ENCODE results near the gene PCDHGA10.
"Not testable (repeated sequence)": the region's sequence is repeated elsewhere in the genome, so short reads cannot be mapped to it uniquely, and the experiment has no call there.

Gene PCDHGA10

DNA sequence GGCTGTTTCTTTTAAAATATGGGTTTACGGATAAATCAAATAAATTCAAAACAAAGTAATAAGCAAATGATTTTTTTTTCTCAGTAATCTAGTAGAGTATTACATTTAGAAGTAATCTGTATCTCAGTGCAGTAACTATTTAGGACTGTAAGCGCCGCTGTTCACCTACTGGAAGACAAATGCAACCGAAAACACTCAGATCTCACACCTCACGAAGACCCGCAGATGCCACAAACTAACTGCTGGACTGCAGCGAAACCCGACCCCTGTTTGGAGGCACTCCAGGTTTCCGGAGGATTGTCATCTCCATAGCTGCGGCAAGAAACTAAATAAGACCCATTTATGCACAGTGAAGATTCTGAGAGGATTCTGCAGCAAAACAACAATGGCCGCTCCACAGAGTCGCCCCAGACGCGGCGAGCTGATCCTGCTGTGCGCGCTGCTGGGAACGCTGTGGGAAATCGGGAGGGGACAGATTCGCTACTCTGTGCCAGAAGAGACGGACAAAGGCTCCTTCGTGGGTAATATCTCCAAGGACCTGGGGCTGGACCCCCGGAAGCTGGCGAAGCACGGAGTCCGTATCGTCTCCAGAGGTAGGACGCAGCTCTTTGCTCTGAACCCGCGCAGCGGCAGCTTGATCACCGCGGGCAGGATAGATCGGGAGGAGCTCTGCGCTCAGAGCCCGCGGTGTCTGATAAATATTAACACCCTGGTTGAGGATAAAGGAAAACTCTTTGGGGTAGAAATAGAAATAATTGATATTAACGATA lies 20.2 kb upstream of the PCDHGA10 start, which contains the start of gene PCDHGA8:
TSS of gene PCDHGA8 (plus strand) at position 205 of the 770 bp plus-strand sequence. CDS start at position 386, 181 bp downstream.
- DNase-seq (ENCODE audit: low read depth in 2 of 2), result no peak

DNA sequence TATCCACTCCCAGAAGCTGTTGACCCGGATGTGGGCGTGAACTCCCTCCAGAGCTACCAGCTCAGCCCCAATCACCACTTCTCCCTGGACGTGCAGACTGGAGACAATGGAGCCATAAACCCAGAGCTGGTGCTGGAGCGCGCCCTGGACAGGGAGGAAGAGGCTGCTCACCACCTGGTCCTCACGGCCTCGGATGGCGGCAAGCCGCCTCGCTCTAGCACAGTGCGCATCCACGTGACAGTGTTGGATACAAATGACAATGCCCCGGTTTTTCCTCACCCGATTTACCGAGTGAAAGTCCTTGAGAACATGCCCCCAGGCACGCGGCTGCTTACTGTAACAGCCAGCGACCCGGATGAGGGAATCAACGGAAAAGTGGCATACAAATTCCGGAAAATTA lies 19.5 kb upstream of the PCDHGA10 start:
- DNase-seq (ENCODE audit: low read depth in 2 of 2), result no peak

DNA sequence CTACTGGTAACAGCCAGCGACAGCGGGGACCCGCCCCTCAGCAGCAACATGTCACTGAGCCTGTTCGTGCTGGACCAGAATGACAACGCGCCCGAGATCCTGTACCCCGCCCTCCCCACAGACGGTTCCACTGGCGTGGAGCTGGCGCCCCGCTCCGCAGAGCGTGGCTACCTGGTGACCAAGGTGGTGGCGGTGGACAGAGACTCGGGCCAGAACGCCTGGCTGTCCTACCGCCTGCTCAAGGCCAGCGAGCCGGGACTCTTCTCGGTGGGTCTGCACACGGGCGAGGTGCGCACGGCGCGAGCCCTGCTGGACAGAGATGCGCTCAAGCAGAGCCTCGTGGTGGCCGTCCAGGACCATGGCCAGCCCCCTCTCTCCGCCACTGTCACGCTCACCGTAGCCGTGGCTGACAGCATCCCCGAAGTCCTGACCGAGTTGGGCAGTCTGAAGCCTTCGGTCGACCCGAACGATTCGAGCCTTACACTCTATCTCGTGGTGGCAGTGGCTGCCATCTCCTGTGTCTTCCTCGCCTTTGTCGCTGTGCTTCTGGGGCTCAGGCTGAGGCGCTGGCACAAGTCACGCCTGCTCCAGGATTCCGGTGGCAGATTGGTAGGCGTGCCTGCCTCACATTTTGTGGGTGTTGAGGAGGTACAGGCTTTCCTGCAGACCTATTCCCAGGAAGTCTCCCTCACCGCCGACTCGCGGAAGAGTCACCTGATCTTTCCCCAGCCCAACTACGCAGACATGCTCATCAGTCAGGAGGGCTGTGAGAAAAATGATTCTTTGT lies 18.2 kb upstream of the PCDHGA10 start:
- DNase-seq (ENCODE audit: low read depth in 2 of 2), result not testable (repeated sequence)

DNA sequence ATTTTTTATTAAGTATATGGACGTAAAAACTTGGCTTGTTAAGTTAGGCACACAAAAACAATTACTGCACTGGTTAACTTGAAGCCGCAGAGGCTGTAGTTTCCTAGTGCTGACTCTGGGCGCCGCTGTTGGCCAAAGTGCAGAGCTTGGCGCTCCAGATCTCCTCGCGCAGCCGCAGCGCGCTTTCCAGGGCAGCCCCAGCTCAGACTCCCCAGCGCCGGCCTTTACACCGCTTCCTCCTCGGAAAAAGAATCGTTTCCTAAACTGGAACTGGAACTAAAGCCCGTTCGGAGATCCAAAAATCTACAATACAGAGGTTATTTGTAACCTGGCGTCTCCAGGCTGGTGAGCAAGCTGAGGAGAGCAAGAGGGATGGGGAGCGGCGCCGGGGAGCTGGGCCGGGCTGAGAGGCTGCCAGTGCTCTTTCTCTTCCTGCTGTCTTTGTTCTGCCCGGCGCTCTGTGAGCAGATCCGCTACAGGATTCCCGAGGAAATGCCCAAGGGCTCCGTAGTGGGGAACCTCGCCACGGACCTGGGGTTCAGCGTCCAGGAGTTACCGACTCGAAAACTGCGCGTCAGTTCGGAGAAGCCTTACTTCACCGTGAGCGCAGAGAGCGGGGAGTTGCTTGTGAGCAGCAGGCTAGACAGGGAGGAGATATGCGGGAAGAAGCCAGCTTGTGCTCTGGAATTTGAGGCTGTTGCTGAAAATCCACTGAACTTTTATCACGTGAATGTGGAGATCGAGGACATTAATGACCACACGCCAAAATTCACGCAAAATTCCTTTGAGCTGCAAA lies 14.8 kb upstream of the PCDHGA10 start, which contains the start of gene PCDHGB5:
TSS of gene PCDHGB5 (plus strand) at position 192 of the 796 bp plus-strand sequence. CDS start at position 373, 181 bp downstream.
- DNase-seq (ENCODE audit: low read depth in 2 of 2), result not testable (repeated sequence)

DNA sequence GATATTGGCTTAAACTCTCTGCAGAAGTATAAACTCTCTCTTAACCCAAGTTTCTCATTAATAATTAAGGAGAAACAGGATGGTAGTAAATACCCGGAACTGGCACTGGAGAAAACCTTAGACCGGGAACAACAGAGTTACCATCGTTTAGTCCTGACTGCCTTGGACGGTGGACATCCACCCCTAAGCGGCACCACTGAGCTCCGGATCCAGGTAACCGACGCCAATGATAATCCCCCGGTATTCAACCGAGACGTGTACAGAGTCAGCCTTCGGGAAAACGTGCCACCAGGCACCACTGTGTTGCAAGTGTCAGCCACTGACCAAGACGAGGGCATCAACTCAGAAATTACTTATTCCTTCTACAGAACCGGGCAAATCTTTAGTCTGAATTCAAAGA lies 14.2 kb upstream of the PCDHGA10 start:
- DNase-seq (ENCODE audit: low read depth in 2 of 2), result no peak

DNA sequence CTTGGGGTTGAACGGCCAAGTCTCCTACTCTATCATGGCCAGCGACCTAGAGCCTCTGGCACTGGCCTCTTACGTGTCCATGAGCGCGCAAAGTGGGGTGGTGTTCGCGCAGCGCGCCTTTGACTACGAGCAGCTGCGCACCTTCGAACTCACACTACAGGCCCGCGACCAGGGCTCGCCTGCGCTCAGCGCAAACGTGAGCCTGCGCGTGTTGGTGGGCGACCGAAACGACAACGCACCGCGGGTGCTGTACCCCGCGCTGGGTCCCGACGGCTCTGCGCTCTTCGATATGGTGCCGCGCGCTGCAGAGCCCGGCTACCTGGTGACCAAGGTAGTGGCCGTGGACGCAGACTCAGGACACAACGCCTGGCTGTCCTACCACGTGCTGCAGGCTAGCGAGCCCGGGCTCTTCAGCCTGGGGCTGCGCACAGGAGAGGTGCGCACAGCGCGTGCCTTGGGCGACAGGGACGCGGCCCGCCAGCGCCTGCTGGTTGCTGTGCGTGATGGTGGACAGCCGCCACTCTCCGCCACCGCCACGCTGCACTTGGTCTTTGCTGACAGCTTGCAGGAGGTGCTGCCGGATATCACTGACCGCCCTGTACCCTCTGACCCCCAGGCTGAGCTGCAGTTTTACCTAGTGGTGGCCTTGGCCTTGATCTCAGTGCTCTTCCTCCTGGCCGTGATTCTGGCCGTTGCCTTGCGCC lies 13.1 kb upstream of the PCDHGA10 start:
- no peak for DNase-seq (ENCODE audit: low read depth in 2 of 2)

DNA sequence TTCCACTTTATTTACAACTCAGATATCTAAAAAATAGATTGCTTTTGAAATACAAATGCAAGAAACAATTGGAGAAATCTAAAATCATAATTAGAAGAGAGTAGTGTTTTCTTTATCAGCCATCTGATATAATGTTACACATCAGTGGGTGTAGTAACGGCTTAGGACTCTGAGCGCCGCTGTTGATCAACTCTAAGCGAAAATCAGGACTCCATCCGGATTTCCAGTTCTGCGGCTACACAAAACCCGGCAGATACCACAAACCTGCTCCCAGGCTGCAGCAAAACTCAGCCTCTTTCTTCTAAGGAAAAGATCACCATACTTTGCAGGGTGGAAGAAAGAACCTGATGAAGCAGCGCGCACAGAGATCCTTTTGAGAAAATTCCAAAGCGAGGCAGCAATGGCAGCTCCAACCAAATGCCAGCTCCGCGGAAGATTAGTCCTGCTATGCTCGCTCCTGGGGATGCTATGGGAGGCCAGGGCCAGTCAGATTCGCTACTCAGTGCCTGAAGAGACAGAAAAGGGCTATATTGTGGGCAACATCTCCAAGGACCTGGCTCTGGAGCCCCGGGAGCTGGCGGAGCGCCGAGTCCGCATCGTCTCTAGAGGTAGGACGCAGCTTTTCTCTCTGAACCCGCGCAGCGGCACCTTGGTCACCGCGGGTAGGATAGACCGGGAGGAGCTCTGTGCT lies 10.1 kb upstream of the PCDHGA10 start, which contains the start of gene PCDHGA9:
TSS of gene PCDHGA9 (plus strand) at position 226 of the 691 bp plus-strand sequence. CDS start at position 401, 175 bp downstream.
- DNase-seq (ENCODE audit: low read depth in 2 of 2), result no peak

DNA sequence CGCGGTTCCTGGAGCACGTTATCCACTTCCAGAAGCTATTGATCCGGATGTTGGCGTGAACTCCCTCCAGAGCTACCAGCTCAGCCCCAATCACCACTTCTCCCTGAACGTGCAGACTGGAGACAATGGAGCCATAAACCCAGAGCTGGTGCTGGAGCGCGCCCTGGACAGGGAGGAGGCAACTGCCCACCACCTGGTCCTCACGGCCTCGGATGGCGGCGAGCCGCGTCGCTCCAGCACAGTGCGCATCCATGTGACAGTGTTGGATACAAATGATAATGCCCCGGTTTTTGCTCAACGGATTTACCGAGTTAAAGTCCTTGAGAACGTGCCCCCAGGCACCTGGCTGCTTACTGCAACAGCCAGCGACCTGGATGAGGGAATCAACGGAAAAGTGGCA lies 9.4 kb upstream of the PCDHGA10 start:
- DNase-seq (ENCODE audit: low read depth in 2 of 2), result no peak

DNA sequence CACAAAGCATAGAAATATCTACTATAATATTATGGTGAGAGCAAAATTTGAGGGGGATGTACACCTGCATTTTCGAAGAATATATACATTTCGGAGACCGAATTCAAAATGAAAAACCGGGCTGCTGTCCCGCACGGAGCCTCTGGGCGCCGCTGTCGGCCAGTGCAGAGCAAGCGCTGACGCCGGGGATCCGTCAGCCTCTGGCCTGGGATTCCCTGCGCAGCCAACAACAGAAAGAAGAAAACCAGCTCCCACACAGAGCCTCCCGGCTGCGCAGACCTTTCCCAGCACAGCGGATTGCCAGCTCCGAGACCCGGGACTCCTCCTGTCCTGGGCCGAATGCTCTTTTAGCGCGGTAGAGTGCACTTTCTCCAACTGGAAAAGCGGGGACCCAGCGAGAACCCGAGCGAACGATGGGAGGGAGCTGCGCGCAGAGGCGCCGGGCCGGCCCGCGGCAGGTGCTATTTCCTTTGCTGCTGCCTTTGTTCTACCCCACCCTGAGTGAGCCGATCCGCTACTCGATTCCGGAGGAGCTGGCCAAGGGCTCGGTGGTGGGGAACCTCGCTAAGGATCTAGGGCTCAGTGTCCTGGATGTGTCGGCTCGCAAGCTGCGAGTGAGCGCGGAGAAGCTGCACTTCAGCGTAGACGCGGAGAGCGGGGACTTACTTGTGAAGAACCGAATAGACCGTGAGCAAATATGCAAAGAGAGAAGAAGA lies 4.8 kb upstream of the PCDHGA10 start, which contains the start of gene PCDHGB6:
TSS of gene PCDHGB6 (plus strand) at position 232 of the 716 bp plus-strand sequence. CDS start at position 414, 182 bp downstream.
- not testable (repeated sequence) for DNase-seq (ENCODE audit: low read depth in 2 of 2)

DNA sequence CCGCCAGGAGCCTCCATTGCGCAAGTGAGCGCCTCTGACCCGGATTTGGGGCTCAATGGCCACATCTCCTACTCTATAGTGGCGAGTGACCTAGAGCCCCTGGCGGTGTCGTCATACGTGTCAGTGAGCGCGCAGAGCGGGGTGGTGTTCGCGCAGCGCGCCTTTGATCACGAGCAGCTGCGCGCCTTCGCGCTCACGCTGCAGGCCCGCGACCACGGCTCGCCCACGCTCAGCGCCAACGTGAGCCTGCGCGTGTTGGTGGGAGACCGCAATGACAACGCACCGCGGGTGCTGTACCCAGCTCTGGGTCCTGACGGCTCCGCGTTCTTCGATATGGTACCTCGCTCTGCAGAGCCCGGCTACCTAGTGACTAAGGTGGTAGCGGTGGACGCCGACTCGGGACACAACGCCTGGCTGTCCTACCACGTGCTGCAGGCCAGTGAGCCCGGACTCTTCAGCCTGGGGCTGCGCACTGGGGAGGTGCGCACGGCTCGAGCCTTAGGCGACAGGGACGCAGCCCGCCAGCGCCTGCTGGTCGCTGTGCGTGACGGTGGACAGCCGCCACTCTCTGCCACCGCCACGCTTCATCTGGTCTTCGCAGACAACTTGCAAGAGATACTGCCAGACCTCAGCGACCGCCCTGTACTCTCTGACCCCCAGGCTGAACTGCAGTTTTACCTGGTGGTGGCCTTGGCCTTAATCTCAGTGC lies 3.0 kb upstream of the PCDHGA10 start:
- DNase-seq (ENCODE audit: low read depth in 2 of 2), result no peak

DNA sequence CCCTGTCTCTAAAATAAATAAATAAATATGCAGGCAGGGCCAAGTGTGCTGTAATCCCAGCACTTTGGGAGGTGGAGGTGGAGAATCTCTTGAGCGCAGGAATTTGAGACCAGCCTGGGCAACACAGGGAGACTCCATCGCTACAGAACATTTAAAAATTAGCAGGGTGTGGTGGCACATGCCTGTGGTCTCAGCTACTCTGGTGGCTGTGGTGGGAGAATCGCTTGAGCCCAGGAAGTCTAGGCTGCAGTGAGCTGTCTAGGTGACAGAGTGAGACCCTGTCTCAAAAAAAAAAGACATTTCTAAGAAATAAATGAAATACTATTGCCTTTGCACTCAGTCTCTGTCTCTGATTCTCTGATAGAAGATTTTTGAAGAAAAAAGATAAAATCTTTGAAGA lies 1.2 kb upstream of the PCDHGA10 start:
- no peak for DNase-seq (ENCODE audit: low read depth in 2 of 2)

DNA sequence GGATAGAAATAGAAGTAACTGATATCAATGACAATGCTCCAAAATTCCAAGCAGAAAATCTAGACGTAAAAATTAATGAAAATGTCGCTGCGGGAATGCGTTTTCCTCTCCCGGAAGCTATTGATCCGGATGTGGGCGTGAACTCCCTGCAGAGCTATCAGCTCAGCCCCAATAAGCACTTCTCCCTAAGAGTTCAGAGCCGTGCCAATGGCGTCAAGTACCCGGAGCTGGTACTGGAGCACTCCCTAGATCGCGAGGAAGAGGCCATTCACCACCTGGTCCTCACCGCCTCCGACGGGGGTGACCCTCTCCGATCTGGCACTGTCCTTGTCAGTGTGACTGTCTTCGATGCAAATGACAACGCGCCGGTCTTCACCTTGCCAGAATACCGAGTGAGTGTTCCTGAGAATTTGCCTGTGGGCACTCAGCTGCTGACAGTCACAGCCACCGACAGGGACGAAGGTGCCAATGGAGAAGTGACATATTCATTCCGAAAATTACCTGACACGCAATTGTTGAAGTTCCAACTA lies 818 bp downstream of the PCDHGA10 start:
- no peak for DNase-seq (ENCODE audit: low read depth in 2 of 2)

DNA sequence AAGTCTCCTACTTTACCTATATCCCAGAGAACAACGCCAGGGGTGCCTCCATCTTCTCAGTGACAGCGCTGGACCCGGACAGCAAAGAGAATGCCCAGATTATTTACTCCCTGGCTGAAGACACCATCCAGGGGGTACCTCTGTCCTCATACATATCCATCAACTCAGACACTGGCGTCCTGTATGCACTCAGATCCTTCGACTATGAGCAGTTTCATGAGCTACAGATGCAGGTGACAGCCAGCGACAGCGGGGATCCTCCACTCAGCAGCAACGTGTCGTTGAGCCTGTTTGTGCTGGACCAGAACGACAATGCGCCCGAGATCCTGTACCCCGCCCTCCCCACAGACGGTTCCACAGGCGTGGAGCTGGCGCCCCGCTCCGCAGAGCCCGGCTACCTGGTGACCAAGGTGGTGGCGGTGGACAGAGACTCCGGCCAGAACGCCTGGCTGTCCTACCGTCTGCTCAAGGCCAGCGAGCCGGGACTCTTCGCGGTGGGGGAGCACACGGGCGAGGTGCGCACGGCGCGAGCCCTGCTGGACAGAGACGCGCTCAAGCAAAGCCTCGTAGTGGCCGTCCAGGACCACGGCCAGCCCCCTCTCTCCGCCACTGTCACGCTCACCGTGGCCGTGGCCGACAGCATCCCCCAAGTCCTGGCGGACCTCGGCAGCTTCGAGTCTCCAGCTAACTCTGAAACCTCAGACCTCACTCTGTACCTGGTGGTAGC lies 1.9 kb downstream of the PCDHGA10 start:
- DNase-seq (ENCODE audit: low read depth in 2 of 2), result not testable (repeated sequence)

DNA sequence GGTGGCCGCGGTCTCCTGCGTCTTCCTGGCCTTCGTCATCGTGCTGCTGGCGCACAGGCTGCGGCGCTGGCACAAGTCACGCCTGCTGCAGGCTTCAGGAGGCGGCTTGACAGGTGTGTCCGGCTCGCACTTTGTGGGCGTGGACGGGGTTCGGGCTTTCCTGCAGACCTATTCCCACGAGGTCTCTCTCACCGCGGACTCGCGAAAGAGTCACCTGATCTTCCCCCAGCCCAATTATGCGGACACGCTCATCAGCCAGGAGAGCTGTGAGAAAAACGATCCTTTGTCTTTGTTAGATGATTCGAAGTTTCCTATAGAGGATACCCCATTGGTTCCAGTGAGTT lies 2.5 kb downstream of the PCDHGA10 start:
- DNase-seq (ENCODE audit: low read depth in 2 of 2), result not testable (repeated sequence)

DNA sequence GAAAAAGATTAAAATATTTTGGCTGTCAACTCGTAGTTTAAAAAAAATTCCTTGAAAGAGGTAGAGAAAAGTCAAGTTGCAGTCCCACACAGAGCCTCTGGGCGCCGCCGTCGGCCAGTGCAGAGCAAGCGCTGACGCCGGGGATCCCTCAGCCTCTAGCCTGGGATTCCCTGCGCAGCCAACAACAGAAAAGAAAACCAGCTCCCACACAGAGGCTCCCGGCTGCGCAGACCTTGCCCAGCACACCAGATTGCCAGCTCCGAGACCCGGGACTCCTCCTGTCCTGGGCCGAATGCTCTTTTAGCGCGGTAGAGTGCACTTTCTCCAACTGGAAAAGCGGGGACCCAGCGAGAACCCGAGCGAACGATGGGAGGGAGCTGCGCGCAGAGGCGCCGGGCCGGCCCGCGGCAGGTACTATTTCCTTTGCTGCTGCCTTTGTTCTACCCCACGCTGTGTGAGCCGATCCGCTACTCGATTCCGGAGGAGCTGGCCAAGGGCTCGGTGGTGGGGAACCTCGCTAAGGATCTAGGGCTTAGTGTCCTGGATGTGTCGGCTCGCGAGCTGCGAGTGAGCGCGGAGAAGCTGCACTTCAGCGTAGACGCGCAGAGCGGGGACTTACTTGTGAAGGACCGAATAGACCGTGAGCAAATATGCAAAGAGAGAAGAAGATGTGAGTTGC lies 4.8 kb downstream of the PCDHGA10 start, which contains the start of gene PCDHGB7:
TSS of gene PCDHGB7 (plus strand) at position 184 of the 679 bp plus-strand sequence. CDS start at position 367, 183 bp downstream.
- not testable (repeated sequence) for DNase-seq (ENCODE audit: low read depth in 2 of 2)

DNA sequence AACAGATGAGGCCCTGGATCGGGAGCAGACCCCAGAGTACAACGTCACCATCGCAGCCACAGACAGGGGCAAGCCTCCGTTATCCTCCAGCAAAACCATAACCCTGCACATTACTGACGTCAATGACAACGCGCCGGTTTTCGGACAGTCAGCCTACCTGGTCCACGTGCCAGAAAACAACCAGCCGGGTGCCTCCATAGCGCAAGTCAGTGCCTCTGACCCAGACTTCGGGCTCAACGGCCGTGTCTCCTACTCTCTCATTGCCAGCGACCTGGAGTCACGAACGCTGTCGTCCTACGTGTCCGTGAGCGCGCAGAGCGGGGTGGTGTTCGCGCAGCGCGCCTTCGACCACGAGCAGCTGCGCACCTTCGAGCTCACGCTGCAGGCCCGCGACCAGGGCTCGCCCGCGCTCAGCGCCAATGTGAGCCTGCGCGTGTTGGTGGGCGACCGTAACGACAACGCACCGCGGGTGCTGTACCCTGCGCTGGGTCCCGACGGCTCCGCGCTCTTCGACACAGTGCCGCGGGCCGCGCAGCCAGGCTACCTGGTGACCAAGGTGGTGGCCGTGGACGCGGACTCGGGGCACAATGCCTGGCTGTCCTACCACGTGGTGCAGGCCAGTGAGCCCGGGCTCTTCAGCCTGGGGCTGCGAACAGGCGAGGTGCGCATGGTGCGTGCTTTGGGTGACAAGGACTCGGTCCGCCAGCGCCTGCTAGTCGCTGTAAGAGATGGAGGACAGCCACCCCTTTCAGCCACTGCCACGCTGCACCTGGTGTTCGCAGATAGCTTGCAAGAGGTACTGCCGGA lies 6.5 kb downstream of the PCDHGA10 start:
- no peak for DNase-seq (ENCODE audit: low read depth in 2 of 2)
